Transverse colon (tissue), 4 donors: Measurements from ENCODE around the gene PSMD5.

ENCODE experiments used
- EP300 ChIP-seq: sonication (generic); formaldehyde crosslinking; IDR thresholded peaks from one replicate; pipeline ENCODE4 v1.6.1; 2017; ENCODE audit warnings: antibody characterized with exemption, low read depth
- POLR2A ChIP-seq: fragments of 450-650 bp; IDR thresholded peaks from one replicate; pipeline ENCODE4 v1.6.1; 2016; ENCODE audit warnings: antibody characterized with exemption, mild to moderate bottlenecking, moderate library complexity
- POLR2AphosphoS5 ChIP-seq, 3 donors: sonication (generic); formaldehyde crosslinking; IDR thresholded peaks; one replicate each; pipeline ENCODE4 v1.6.1; 2016; ENCODE audit warnings: antibody characterized with exemption in 3 of 3
- TF ChIP-seq, protein P1 (sequence below), 5 experiments: fragments of 200-600 bp in 3 of 5; fragments of 450-650 bp in 2 of 5; sonication (generic) in 3 of 5; IDR thresholded peaks; 1 replicate in 2 of 5; 2 replicates in 3 of 5; pipeline ENCODE4 v1.5.1; 2016 to 2017; ENCODE audit warnings: antibody characterized with exemption in 5 of 5, inconsistent platforms in 3 of 5, mild to moderate bottlenecking in 2 of 5, moderate library complexity in 1 of 5

GRCh38 chr9:120783602-120784047 lies 59.1 kb downstream of the PSMD5 start:
- TF ChIP-seq, protein P1, sequence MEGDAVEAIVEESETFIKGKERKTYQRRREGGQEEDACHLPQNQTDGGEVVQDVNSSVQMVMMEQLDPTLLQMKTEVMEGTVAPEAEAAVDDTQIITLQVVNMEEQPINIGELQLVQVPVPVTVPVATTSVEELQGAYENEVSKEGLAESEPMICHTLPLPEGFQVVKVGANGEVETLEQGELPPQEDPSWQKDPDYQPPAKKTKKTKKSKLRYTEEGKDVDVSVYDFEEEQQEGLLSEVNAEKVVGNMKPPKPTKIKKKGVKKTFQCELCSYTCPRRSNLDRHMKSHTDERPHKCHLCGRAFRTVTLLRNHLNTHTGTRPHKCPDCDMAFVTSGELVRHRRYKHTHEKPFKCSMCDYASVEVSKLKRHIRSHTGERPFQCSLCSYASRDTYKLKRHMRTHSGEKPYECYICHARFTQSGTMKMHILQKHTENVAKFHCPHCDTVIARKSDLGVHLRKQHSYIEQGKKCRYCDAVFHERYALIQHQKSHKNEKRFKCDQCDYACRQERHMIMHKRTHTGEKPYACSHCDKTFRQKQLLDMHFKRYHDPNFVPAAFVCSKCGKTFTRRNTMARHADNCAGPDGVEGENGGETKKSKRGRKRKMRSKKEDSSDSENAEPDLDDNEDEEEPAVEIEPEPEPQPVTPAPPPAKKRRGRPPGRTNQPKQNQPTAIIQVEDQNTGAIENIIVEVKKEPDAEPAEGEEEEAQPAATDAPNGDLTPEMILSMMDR (IDR thresholded peaks at IDR 0.05) = no peak
- TF ChIP-seq POLR2A (no peak), EP300 (no peak), POLR2AphosphoS5 (IDR thresholded peaks at IDR 0.05) (peak in 1 of 3 donors; percentile 47)
